Activated CD8-positive, alpha-beta T cell treated with anti-CD3 and anti-CD28 coated beads, Interleukin-2, amount 10 ng/mL, durations not matched to agents 7 days and 5 days (primary cell): ENCODE data around the gene ENTPD1. TPM values are rescaled to one million over a fixed set of nuclear protein-coding genes. Genes with fewer than 3 reads are reported as not detected.
"Not testable (repeated sequence)": the region's sequence is repeated elsewhere in the genome, so short reads cannot be mapped to it uniquely, and the experiment has no call there.

Source experiments
- ATAC-seq: fragments of 150-1000 bp; cut with Tn5 transposase; one replicate; pipeline ENCODE4 v1.10.0; 2021; ENCODE audit warnings: moderate library complexity
- CTCF ChIA-PET: fragments of 350-600 bp; sonication (Branson Sonifier 250); formaldehyde crosslinking; loops from one replicate; lab custom pipeline; 2021; ENCODE audit warnings: antibody characterized with exemption; lab: Charles Lee
- POLR2A ChIA-PET: fragments of 350-600 bp; sonication (Branson Sonifier 250); formaldehyde crosslinking; loops from one replicate; lab custom pipeline; 2021; ENCODE audit warnings: antibody characterized with exemption; lab: Charles Lee
- DNase-seq: peaks from one replicate; pipeline ENCODE4 v3.0.0-alpha.2; 2020
- H3K27ac Mint-ChIP-seq: one replicate; pipeline ENCODE4 v1.8.0; 2021; ENCODE audit warnings: mild to moderate bottlenecking, mixed read lengths
- H3K27me3 Mint-ChIP-seq: one replicate; pipeline ENCODE4 v1.8.0; 2021; ENCODE audit warnings: low read depth, mixed read lengths
- H3K36me3 Mint-ChIP-seq: one replicate; pipeline ENCODE4 v1.8.0; 2021; ENCODE audit warnings: low read depth, mixed read lengths
- H3K4me1 Mint-ChIP-seq: one replicate; pipeline ENCODE4 v1.8.0; 2021; ENCODE audit warnings: low read depth, mixed read lengths
- H3K4me3 Mint-ChIP-seq: one replicate; pipeline ENCODE4 v1.8.0; 2021; ENCODE audit warnings: mild to moderate bottlenecking, mixed read lengths
- H3K9me3 Mint-ChIP-seq: one replicate; pipeline ENCODE4 v1.8.0; 2022; ENCODE audit warnings: mixed read lengths; ENCODE audit not compliant: insufficient read depth
- total RNA-seq, 2 experiments: library from RNA; stranded (reverse); gene quantifications; one replicate each; pipeline ENCODE4 v1.2.3, GENCODE V29; 2021

Gene ENTPD1
- total RNA-seq, 2 experiments from 2014 or later = 14.2 to 14.9 TPM

DNA sequence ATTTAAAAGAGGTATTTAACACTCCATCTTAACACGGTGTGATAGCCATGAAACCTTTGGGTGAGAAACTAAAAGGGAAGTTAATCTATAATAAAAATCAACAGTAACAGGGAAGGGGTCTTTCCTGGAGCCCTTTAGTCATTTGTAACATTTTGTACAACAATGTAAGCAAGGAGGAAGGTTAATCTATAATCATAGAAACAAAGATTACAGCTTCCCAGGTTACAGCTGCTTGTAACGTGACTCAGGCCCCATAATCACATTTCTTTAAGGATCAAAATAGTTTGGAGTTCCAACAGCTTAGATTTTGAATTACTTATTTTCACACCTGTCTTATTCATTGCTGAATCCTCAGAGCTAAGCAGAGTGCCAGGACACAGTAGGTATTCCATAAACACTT lies 133.9 kb downstream of the ENTPD1 start:
- no peak for ATAC-seq
- Mint-ChIP-seq H3K4me1 (no peaks in the 10 kb centered on the region), H3K27ac (no peak overlapping the region), H3K4me3 (no peak overlapping the region), H3K36me3 (peaks cover 21% of the 10 kb centered on the region), H3K27me3 (no peaks in the 10 kb centered on the region), H3K9me3 (no peaks in the 10 kb centered on the region)
- CTCF ChIA-PET = interaction anchor here (0.8 to 1.7 kb wide), 2 partner anchors 14 to 25 kb away, joined by 3 to 10 read pairs; no protein-coding TSS in a partner anchor
- no peak for DNase-seq
- POLR2A ChIA-PET = no interaction called here

DNA sequence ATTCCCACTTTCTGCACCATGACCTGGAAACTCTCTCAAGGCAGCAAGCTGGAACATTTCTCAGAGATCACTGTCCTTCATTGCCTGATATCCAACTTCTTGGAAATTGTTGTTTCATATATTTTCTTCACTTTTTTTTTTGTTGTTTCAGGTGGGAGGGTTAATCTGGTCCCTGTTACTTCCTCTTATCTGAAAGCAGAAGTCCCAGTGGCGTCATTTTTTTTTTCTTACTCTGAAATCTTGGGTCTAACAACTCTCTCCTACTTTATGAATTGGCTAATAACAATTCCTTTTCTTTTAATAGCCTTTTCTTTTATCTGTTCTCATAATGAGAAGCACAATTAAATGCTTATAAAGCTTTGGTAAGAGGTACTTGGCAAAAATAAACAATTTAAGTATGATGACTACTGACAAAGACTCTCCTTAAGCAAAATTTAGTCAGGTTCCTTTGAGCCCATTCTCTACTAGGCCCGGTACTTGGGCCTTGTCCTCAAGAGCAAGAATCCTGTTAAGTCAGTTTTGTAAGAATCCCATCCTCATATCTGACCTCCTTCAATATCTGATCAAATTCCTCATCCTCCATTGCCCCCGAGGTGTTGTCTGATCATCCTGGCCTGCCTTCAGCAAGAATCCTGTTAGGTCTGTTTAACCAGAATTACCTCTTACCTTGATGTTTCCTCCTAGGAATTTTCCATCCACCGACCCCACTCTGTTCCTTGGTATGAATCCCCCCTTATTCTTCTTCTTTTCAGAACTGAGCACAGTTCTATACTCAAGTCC lies 140.3 kb downstream of the ENTPD1 start:
- Mint-ChIP-seq H3K4me1 (no peaks in the 10 kb centered on the region), H3K27ac (no peak overlapping the region), H3K36me3 (peaks cover 40% of the 10 kb centered on the region), H3K4me3 (no peak overlapping the region), H3K9me3 (no peaks in the 10 kb centered on the region), H3K27me3 (no peaks in the 10 kb centered on the region)
- ChIA-PET CTCF (interaction anchor here (1.0 kb wide), 1 partner anchor 203 kb away, joined by 3 read pairs; the partner anchor contains the start of gene TCTN3), POLR2A (no interaction called here)
- no peak for DNase-seq
- no peak for ATAC-seq

DNA sequence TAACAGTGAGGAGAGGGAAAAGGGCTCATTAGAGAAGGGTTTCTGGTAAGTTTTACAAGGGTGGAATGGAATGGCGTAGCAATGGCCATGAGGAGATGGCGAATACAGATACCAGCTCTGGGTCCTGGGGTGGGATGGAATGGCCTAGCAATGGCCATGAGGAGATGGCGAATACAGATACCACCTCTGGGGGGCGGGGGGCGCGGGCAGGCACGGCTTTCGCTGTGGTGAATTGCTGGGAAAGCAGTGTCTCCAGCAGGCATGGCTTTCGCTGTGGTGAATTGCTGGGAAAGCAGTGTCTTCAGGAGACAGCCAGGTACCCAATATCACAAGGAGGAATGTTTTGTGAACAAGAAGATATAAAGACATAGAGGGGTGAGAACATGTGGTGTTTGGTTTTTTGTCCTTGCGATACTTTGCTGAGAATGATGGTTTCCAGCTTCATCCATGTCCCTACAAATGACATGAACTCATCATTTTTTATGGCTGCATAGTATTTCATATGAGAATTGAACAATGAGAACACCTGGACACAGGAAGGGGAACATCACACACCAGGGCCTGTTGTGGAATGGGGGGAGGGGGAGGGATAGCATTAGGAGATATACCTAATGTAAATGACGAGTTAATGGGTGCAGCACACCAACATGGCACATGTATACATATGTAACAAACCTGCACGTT lies 150.1 kb downstream of the ENTPD1 start:
- H3K36me3 Mint-ChIP-seq = peaks cover 11% of the 10 kb centered on the region
- ChIA-PET POLR2A (interaction anchor here (0.6 to 1.0 kb wide), 3 partner anchors 47 to 190 kb away, joined by 3 to 6 read pairs (median 3); no protein-coding TSS in a partner anchor), CTCF (interaction anchor here (1.0 to 2.5 kb wide), 4 partner anchors 64 to 389 kb away, joined by 3 to 9 read pairs (median 4); partner anchors contain the start of gene TCTN3)

DNA sequence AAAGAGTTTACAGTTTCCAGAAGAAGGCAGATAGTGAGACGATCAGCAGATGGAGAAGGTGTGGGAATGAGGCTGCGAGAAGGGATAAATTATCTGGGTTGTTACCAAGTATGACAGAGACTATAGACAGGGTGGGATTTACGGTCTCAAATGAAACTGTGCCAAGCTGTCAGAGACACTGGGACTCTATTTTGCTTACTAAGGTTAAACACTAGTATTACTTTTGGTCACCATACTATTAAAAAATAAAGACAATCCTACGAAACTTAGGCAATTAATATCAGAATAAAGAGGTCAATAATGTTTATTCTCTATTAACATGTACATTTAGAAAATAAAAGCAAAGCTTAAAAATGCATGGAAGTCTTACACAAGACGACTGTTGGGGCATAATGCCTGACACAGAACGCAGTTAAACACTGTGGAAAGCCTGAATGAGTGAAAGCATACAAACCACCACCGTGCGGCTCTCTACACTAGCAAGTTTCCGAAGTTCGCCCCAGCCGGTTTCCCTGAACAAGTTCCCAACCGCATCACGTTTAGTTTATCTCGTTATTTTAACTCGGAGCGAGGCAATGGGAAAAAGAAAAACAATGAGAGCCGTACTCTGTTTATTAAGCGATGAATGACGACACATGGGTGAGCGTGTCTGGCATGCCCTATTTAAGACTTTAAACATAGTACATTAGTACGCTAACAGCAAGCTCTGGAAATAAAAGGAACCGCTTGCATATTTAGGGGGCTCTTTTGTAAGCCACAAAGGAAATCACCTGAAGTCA lies 150.9 kb downstream of the ENTPD1 start:
- Mint-ChIP-seq H3K36me3 (peaks cover 11% of the 10 kb centered on the region), H3K27me3 (peaks cover 9% of the 10 kb centered on the region), H3K4me1 (peaks cover 13% of the 10 kb centered on the region), H3K27ac (peak overlapping the region; percentile 68), H3K4me3 (peak overlapping the region; percentile 85), H3K9me3 (no peaks in the 10 kb centered on the region)
- ChIA-PET POLR2A (interaction anchor here (1.0 to 1.2 kb wide), 2 partner anchors 183 to 213 kb away, joined by 3 to 6 read pairs; partner anchors contain the start of gene TCTN3), CTCF (interaction anchor here (0.6 to 2.5 kb wide), 14 partner anchors 35 to 411 kb away, joined by 3 to 9 read pairs (median 3); partner anchors contain the start of genes TCTN3 and ZNF518A)
- peak; percentile 66 for ATAC-seq
- DNase-seq = peak; percentile 55

More for the DNA sequence above, 150.1 kb downstream of the ENTPD1 start:
- not testable (repeated sequence) for H3K27me3 Mint-ChIP-seq, H3K9me3 Mint-ChIP-seq, DNase-seq, H3K27ac Mint-ChIP-seq, ATAC-seq, H3K4me3 Mint-ChIP-seq
- H3K4me1 Mint-ChIP-seq = peaks cover 13% of the 10 kb centered on the region

DNA sequence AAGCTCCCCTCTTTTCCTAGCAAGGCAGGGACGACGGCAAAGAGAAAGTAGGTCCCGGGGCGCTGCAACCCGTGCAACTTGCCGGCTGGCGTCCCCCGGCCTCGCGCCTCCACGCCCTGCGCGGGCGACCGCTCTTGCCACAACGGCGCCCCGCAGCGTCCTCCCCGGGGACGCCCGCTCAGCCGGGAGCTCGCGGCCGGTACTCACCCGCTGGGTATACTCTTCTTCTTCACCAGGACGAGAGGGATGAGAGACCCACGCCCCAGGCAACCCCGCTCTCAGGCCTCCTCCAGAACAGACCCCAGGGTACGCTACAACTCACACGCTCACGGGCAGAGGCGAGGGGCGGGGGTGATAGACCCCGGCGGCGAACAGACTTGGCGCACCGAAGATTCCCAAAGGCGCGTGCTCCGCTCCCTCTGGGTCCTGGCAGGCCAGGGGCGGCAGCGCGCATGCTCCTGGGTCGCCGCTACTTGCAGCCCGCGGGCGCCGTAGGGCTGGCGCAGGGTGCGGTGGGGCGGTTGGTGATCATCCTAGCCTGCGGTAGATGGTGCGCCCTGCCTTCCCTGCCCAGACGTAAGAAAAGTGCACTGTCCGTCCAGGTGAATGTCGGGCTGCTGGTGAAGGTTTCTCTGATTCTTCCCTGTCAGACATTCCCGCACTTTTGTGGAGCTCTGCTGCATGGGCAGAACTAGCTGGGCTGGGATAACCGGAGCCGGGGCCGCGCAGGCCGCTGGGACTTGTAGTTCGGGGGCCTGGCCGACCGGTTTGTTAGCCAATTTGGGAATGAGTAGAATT lies 151.7 kb downstream of the ENTPD1 start, which contains the start of gene CC2D2B:
CC2D2B (plus strand) TSS at position 520 of the 798 bp plus-strand sequence. CDS start 3,349 bp downstream, outside the sequence.
- peak within 1 kb of the TSS; percentile 85 for H3K4me3 Mint-ChIP-seq
- CTCF ChIA-PET = interaction anchor here (0.6 to 2.5 kb wide), 15 partner anchors 36 to 411 kb away, joined by 3 to 9 read pairs (median 3); partner anchors contain the start of genes TCTN3 and ZNF518A
- POLR2A ChIA-PET = interaction anchor here (0.5 to 1.2 kb wide), 5 partner anchors 37 to 214 kb away, joined by 3 to 6 read pairs (median 3); partner anchors contain the start of gene TCTN3
- peaks cover 13% of the 10 kb centered on the region for H3K4me1 Mint-ChIP-seq
- H3K27me3 Mint-ChIP-seq = peaks cover 13% of the 10 kb centered on the region
- peaks cover 11% of the 10 kb centered on the region for H3K36me3 Mint-ChIP-seq
- DNase-seq (peak; percentile 73), ATAC-seq (peak; percentile 90)
- no peaks in the 10 kb centered on the region for H3K9me3 Mint-ChIP-seq
- peak within 1 kb of the TSS; percentile 87 for H3K27ac Mint-ChIP-seq

DNA sequence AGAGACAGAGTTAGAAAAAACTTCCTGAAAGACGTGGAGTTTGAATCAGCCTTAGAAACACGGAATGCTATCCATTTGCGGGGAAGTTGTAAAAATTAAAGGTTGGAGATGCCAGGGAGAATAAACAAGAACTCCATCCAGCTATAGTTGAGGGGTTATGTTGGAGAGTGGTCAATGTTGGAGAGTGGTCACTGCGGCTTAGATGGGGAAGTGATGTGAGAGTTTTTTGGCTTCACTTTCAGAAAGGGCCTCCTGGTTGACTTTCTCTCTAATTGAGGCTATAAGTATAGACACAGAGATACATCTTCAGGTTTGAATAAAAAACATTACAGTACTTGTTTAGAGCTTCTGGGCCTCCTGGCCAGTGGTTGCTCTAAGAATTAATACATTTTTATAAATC lies 152.5 kb downstream of the ENTPD1 start:
- no peak overlapping the region for H3K27ac Mint-ChIP-seq
- POLR2A ChIA-PET = interaction anchor here (0.5 to 1.1 kb wide), 4 partner anchors 38 to 122 kb away, joined by 3 read pairs; no protein-coding TSS in a partner anchor

DNA sequence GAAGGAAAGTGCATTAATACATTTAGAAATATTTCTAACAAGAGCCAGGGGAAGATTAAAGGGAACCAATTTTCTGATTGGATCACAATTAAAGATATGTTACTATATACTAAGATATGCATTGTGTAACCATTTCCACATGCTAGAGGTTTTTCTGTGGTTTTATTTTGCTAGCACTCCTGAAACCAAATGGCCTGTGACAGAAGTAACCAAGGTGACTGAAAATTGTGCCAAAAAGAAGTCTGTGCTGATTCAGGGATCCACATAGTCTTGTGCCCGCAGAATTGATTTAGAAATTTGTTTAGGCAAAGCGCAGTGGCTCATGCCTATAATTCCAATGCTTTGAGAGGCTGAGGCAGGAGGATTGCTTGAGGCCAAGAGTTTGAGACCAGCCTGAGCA lies 153.6 kb downstream of the ENTPD1 start:
- Mint-ChIP-seq H3K4me3 (no peak overlapping the region), H3K36me3 (peaks cover 6% of the 10 kb centered on the region), H3K27ac (no peak overlapping the region), H3K4me1 (peaks cover 13% of the 10 kb centered on the region), H3K9me3 (no peaks in the 10 kb centered on the region), H3K27me3 (peaks cover 27% of the 10 kb centered on the region)
- no peak for ATAC-seq
- no peak for DNase-seq
- ChIA-PET CTCF (no interaction called here), POLR2A (no interaction called here)

More for the DNA sequence above, 152.5 kb downstream of the ENTPD1 start:
- Mint-ChIP-seq H3K4me3 (peak overlapping the region; percentile 85), H3K27me3 (peaks cover 19% of the 10 kb centered on the region), H3K36me3 (peaks cover 6% of the 10 kb centered on the region), H3K4me1 (peaks cover 13% of the 10 kb centered on the region), H3K9me3 (no peaks in the 10 kb centered on the region)
- DNase-seq (no peak), ATAC-seq (no peak)
- CTCF ChIA-PET = interaction anchor here (1.2 to 2.5 kb wide), 4 partner anchors 55 to 215 kb away, joined by 3 to 9 read pairs (median 6); partner anchors contain the start of gene TCTN3

DNA sequence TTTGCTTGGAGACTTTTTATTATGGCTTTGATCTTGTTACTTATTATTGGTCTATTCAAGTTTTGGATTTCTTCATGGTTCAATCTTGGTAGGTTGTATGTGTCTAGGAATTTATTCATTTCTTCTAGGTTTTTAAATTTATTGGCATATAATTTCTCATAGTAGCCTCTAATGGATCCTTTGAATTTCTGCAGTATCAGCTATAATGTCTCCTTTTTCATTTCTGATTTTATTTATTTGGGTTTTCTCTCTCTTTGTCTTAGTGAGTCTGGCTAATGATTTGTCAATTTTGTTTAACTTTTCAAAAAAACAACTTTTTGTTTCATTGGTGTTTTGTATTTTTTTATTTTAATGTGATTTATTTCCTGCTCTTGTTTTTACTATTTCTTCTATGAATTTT lies 160.1 kb downstream of the ENTPD1 start:
- H3K27me3 Mint-ChIP-seq = peaks cover 38% of the 10 kb centered on the region
- CTCF ChIA-PET, POLR2A ChIA-PET, DNase-seq, H3K4me3 Mint-ChIP-seq, H3K4me1 Mint-ChIP-seq, H3K27ac Mint-ChIP-seq, ATAC-seq, H3K9me3 Mint-ChIP-seq, H3K36me3 Mint-ChIP-seq: not testable (repeated sequence)
